Trophoblast cell (in vitro differentiated cells and primary cell): ENCODE results near the gene MFAP5.
"Not testable (repeated sequence)": the region's sequence is repeated elsewhere in the genome, so short reads cannot be mapped to it uniquely, and the experiment has no call there.

Source experiments
- DNase-seq, 2 donors: peaks; one replicate each; pipeline ENCODE4 v3.0.0-alpha.2; 2016
- H2AFZ ChIP-seq: 2 replicates; pipeline ENCODE4 v1.6.1; 2013; ENCODE audit warnings: low read length, moderate library complexity, mild to moderate bottlenecking; ENCODE audit not compliant: insufficient read depth, poor library complexity
- H2AK5ac ChIP-seq: 2 replicates; pipeline ENCODE4 v1.6.1; 2013; ENCODE audit warnings: mild to moderate bottlenecking, low read length
- H2BK120ac ChIP-seq: 2 replicates; pipeline ENCODE4 v1.6.1; 2013; ENCODE audit warnings: low read length, mild to moderate bottlenecking, moderate library complexity; ENCODE audit not compliant: insufficient read depth, poor library complexity
- H2BK12ac ChIP-seq: 2 replicates; pipeline ENCODE4 v1.6.1; 2013; ENCODE audit warnings: mild to moderate bottlenecking, low read length, moderate library complexity
- H2BK5ac ChIP-seq: 2 replicates; pipeline ENCODE4 v1.6.1; 2013; ENCODE audit warnings: low read length, low read depth, moderate library complexity, mild to moderate bottlenecking; ENCODE audit not compliant: poor library complexity
- H3K14ac ChIP-seq: 2 replicates; pipeline ENCODE4 v1.6.1; 2013; ENCODE audit warnings: mild to moderate bottlenecking, low read length
- H3K18ac ChIP-seq: 2 replicates; pipeline ENCODE4 v1.6.1; 2013; ENCODE audit warnings: mild to moderate bottlenecking, low read length
- H3K23ac ChIP-seq: 2 replicates; pipeline ENCODE4 v1.6.1; 2013; ENCODE audit warnings: low read length
- H3K27ac ChIP-seq: 2 replicates; pipeline ENCODE4 v1.5.1; 2013; ENCODE audit warnings: low read depth, mild to moderate bottlenecking, inconsistent platforms, low read length, moderate library complexity
- H3K27me3 ChIP-seq: 2 replicates; pipeline ENCODE4 v1.6.1; 2013; ENCODE audit warnings: inconsistent platforms, mild to moderate bottlenecking, low read length, moderate library complexity; ENCODE audit not compliant: insufficient read depth
- H3K36me3 ChIP-seq, 2 experiments: 1 replicate in 1 of 2; 2 replicates in 1 of 2; pipeline ENCODE4 v1.6.1; 2013; ENCODE audit warnings: low read length in 2 of 2, mild to moderate bottlenecking in 2 of 2, moderate library complexity in 1 of 2; ENCODE audit not compliant: insufficient read depth in 2 of 2, control insufficient read depth in 1 of 2
- H3K4ac ChIP-seq: 2 replicates; pipeline ENCODE4 v1.6.1; 2013; ENCODE audit warnings: low read depth, mild to moderate bottlenecking, low read length, moderate library complexity
- H3K4me1 ChIP-seq, 2 experiments: 1 replicate in 1 of 2; 2 replicates in 1 of 2; pipeline ENCODE4 v1.6.1; 2013; ENCODE audit warnings: low read length in 2 of 2, mild to moderate bottlenecking in 2 of 2, moderate library complexity in 1 of 2; ENCODE audit not compliant: insufficient read depth in 2 of 2, control insufficient read depth in 1 of 2
- H3K4me2 ChIP-seq: 2 replicates; pipeline ENCODE4 v1.6.1; 2013; ENCODE audit warnings: inconsistent platforms, mild to moderate bottlenecking, low read length, moderate library complexity
- H3K4me3 ChIP-seq: 2 replicates; pipeline ENCODE4 v1.5.1; 2013; ENCODE audit warnings: mild to moderate bottlenecking, low read depth, low read length, inconsistent platforms
- H3K79me1 ChIP-seq: one replicate; pipeline ENCODE4 v1.6.1; 2013; ENCODE audit warnings: low read length
- H3K79me2 ChIP-seq: 2 replicates; pipeline ENCODE4 v1.6.1; 2013; ENCODE audit warnings: low read length, mild to moderate bottlenecking; ENCODE audit not compliant: control insufficient read depth, insufficient read depth, poor library complexity
- H3K9ac ChIP-seq: 2 replicates; pipeline ENCODE4 v1.6.1; 2013; ENCODE audit warnings: mild to moderate bottlenecking, low read length
- H3K9me3 ChIP-seq: 2 replicates; pipeline ENCODE4 v1.6.1; 2013; ENCODE audit warnings: low read depth, mild to moderate bottlenecking, control low read depth, inconsistent platforms, low read length; ENCODE audit not compliant: insufficient read depth
- H4K12ac ChIP-seq: 2 replicates; pipeline ENCODE4 v1.6.1; 2013; ENCODE audit warnings: low read depth, mild to moderate bottlenecking, low read length, moderate library complexity
- H4K8ac ChIP-seq: 2 replicates; pipeline ENCODE4 v1.6.1; 2013; ENCODE audit warnings: low read depth, mild to moderate bottlenecking, low read length, moderate library complexity
- H4K91ac ChIP-seq: one replicate; pipeline ENCODE4 v1.6.1; 2013; ENCODE audit warnings: low read depth, mild to moderate bottlenecking, low read length, moderate library complexity
- WGBS: extraction: QIAGEN DNeasy Blood & Tissue Kit; methylation state at CpG from one replicate; pipeline ENCODE4 v1.1.7; 2013; ENCODE audit warnings: missing lambda C conversion rate; ENCODE audit not compliant: insufficient read length, insufficient coverage; ENCODE audit errors: extremely low coverage; 5-methylcytosine and 5-hydroxymethylcytosine counted together

The MFAP5 gene

DNA sequence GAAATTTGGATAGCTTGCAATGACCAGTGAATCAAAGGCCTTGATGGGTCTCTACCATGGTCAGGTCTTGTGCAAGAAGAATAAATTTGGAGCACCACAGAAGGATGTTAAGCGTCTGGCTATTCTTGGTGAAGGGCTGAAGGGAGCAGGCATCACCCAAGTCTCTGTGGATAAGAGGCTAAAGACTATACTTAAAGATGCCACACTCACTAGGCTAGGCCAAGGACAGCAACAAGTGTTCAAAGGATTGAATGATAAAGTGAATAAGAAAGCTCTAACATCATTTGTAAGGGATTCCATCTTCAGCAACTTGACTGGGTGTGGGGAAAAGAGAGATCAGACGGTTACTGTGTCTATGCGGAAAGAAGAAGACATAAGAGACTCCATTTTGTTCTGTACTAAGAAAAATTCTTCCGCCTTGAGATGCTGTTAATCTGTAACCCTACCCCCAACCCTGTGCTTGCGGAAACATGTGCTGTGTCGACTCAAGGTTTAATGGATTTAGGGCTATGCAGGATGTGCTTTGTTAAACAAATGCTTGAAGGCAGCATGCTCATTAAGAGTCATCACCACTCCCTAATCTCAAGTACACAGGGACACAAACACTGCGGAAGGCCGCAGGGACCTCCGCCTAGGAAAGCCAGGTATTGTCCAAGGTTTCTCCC, 27.2 kb downstream of the MFAP5 start:
- H3K23ac ChIP-seq, H3K79me1 ChIP-seq, H2AK5ac ChIP-seq, H2BK5ac ChIP-seq, H4K8ac ChIP-seq, H2AFZ ChIP-seq, H3K9me3 ChIP-seq, H3K4me3 ChIP-seq, H3K14ac ChIP-seq, DNase-seq, H3K18ac ChIP-seq, H4K12ac ChIP-seq, H3K36me3 ChIP-seq, H2BK12ac ChIP-seq, H3K9ac ChIP-seq, H4K91ac ChIP-seq, H3K4me2 ChIP-seq, H3K79me2 ChIP-seq, H3K27me3 ChIP-seq, H2BK120ac ChIP-seq, H3K4ac ChIP-seq: not testable (repeated sequence)
- WGBS, result no CpG with 5 or more reads among the region's 9 CpGs
- peaks cover 0 to 21% of the 10 kb centered on the region in 2 experiments for H3K4me1 ChIP-seq
- H3K27ac ChIP-seq, result peak overlapping the region; percentile 71

DNA sequence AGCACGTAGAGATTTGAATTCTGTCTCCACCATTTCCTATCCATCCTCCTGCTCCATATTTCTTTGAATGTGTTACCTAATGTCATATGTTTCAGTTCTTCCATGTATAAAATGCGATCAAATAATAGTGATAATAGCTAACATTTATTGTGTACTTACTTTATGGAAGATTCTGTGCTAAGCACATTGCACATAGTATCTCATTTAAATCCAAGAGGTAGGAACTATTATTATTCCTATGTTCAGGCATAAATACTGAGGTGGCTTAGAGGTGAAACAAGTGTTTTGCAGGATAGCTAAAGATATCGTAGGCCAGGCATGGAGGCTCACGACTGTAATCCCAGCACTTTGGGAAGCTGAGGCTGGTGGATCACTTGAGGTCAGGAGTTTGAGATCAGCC, 32.5 kb downstream of the MFAP5 start:
- Histone ChIP-seq H3K23ac (no peak overlapping the region), H2BK12ac (no peak overlapping the region), H4K91ac (no peak overlapping the region), H3K27me3 (no peaks in the 10 kb centered on the region), H2AFZ (no peak overlapping the region), H4K8ac (no peak overlapping the region), H3K27ac (no peak overlapping the region), H3K4ac (no peak overlapping the region), H3K4me3 (no peak overlapping the region), H3K9ac (no peak overlapping the region), H3K79me1 (peaks cover 2% of the 10 kb centered on the region), H3K18ac (no peak overlapping the region), H3K79me2 (no peaks in the 10 kb centered on the region), H3K36me3 (peaks cover 0 to 2% of the 10 kb centered on the region in 2 experiments), H3K14ac (no peak overlapping the region), H3K9me3 (no peaks in the 10 kb centered on the region), H4K12ac (no peak overlapping the region), H2BK5ac (no peak overlapping the region), H2AK5ac (no peak overlapping the region), H2BK120ac (no peak overlapping the region), H3K4me2 (no peak overlapping the region), H3K4me1 (peaks cover 0 to 4% of the 10 kb centered on the region in 2 experiments)
- DNase-seq, result no peak
- WGBS, result no CpG with 5 or more reads among the region's 4 CpGs

DNA sequence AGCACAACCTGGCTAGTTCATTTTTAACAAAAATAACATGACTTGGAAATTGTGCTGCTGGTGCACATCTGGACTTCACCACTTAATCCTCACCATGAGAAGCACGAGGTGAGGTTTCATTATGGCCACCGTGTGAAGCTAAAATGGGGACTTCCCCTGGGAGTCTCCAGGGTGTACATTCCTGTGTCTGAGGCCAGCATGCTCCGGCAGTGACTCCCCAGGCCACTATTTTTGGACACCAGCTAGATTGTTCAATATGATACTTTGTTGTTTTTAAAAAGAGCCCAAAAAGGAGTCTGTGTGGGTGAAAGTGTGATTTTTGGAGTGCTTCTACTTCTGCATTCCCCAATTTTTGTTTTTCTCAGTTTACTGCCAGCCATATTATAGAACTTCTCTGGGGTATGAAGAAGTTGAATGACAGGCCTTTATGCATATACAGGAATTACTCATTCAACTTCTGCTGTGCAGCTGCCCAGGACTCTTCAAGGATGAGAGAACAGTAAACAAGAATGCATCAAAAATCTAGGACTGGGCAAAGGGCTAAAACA, 33.1 kb downstream of the MFAP5 start:
- no peak overlapping the region for H2BK5ac ChIP-seq
- H2AK5ac ChIP-seq, result no peak overlapping the region
- peaks cover 0 to 3% of the 10 kb centered on the region in 2 experiments for H3K4me1 ChIP-seq
- peaks cover 2% of the 10 kb centered on the region for H3K9me3 ChIP-seq
- no peak overlapping the region for H4K91ac ChIP-seq
- no peak overlapping the region for H4K12ac ChIP-seq
- H2BK120ac ChIP-seq, result no peak overlapping the region
- no peaks in the 10 kb centered on the region for H3K79me2 ChIP-seq
- DNase-seq, result peak; percentile 87 to 90
- no peak overlapping the region for H3K4me3 ChIP-seq
- no peak overlapping the region for H2AFZ ChIP-seq
- H3K4ac ChIP-seq, result no peak overlapping the region
- no peak overlapping the region for H4K8ac ChIP-seq
- WGBS, result no CpG with 5 or more reads among the region's 3 CpGs
- no peak overlapping the region for H3K23ac ChIP-seq
- H3K4me2 ChIP-seq, result no peak overlapping the region
- no peak overlapping the region for H3K9ac ChIP-seq
- no peak overlapping the region for H3K18ac ChIP-seq
- no peaks in the 10 kb centered on the region for H3K36me3 ChIP-seq
- peak overlapping the region; percentile 25 for H3K27ac ChIP-seq
- peak overlapping the region; percentile 17 for H2BK12ac ChIP-seq
- H3K27me3 ChIP-seq, result no peaks in the 10 kb centered on the region
- H3K14ac ChIP-seq, result no peak overlapping the region
- peaks cover 2% of the 10 kb centered on the region for H3K79me1 ChIP-seq

DNA sequence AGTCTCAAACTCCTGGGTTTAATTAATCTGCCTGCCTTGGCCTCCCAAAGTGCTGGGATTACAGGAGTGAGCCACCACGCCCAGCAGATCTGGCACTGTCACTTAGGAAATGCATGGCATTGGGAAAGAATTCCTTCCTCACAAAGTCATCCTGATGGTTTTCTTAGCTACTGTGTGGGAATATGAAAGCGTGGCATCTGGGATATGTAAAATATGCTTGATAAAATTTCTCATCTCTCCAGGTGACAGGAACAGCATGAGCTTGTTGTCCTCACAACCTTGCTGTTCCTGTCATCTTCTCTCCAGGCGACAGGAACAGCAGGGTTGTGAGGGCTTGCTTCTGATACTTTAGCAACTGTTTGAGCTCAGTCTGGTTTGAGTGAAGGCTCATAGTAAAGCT, 33.9 kb downstream of the MFAP5 start:
- H3K18ac ChIP-seq, result no peak overlapping the region
- H3K23ac ChIP-seq, result no peak overlapping the region
- H3K79me2 ChIP-seq, result no peaks in the 10 kb centered on the region
- peak; percentile 83 to 96 for DNase-seq
- H2AFZ ChIP-seq, result no peak overlapping the region
- H3K4ac ChIP-seq, result no peak overlapping the region
- peaks cover 0 to 3% of the 10 kb centered on the region in 2 experiments for H3K4me1 ChIP-seq
- no peak overlapping the region for H2AK5ac ChIP-seq
- H3K27me3 ChIP-seq, result no peaks in the 10 kb centered on the region
- H3K14ac ChIP-seq, result no peak overlapping the region
- no peak overlapping the region for H3K27ac ChIP-seq
- no peak overlapping the region for H2BK12ac ChIP-seq
- no peak overlapping the region for H4K8ac ChIP-seq
- H2BK120ac ChIP-seq, result peak overlapping the region; percentile 22
- no peaks in the 10 kb centered on the region for H3K36me3 ChIP-seq
- H2BK5ac ChIP-seq, result no peak overlapping the region
- H3K9ac ChIP-seq, result no peak overlapping the region
- no CpG with 5 or more reads among the region's 3 CpGs for WGBS
- no peak overlapping the region for H3K4me3 ChIP-seq
- peaks cover 2% of the 10 kb centered on the region for H3K79me1 ChIP-seq
- no peak overlapping the region for H4K91ac ChIP-seq
- H3K9me3 ChIP-seq, result peaks cover 2% of the 10 kb centered on the region
- no peak overlapping the region for H4K12ac ChIP-seq
- H3K4me2 ChIP-seq, result no peak overlapping the region
